Stimulated activated CD8-positive, alpha-beta memory T cell treated with anti-CD3 and anti-CD28 coated beads, Interleukin-12 subunit alpha, Interleukin-12 subunit beta, amount 100 ng/mL, for 1 hour (primary cell): ENCODE data around the gene TSPAN13.

Experiments used
- DNase-seq: peaks from one replicate; pipeline ENCODE4 v3.0.0-alpha.2; 2020; ENCODE audit warnings: low read depth

Gene TSPAN13

GRCh38 chr7:16753102-16753931, at the start of gene TSPAN13:
Gene TSPAN13, plus strand, starts transcription at chr7:16753755. Its CDS starts 213 bp downstream, at chr7:16753968.
- DNase-seq, result peak; percentile 11

- no peak for DNase-seq
Observed at GRCh38 chr7:16708511-16708910, 45.0 kb upstream of the TSPAN13 start.

- DNase-seq, result no peak
Observed at GRCh38 chr7:16708980-16709379, 44.6 kb upstream of the TSPAN13 start.

- DNase-seq, result no peak
Observed at GRCh38 chr7:16710651-16711050, 42.9 kb upstream of the TSPAN13 start.

- DNase-seq, result no peak
Observed at GRCh38 chr7:16711730-16712129, 41.8 kb upstream of the TSPAN13 start.

- no peak for DNase-seq
Observed at GRCh38 chr7:16712916-16713315, 40.6 kb upstream of the TSPAN13 start.

GRCh38 chr7:16715928-16716327, 37.6 kb upstream of the TSPAN13 start:
- DNase-seq, result no peak

- no peak for DNase-seq
Observed at GRCh38 chr7:16718111-16718656, 35.4 kb upstream of the TSPAN13 start.

- DNase-seq, result no peak
Observed at GRCh38 chr7:16719699-16720098, 33.9 kb upstream of the TSPAN13 start.

- DNase-seq, result no peak
Observed at GRCh38 chr7:16721541-16721940, 32.0 kb upstream of the TSPAN13 start.

- DNase-seq, result no peak
Observed at GRCh38 chr7:16724344-16724743, 29.2 kb upstream of the TSPAN13 start.

GRCh38 chr7:16726189-16726588, 27.4 kb upstream of the TSPAN13 start:
- DNase-seq, result no peak

GRCh38 chr7:16727736-16728135, 25.8 kb upstream of the TSPAN13 start:
- no peak for DNase-seq

- DNase-seq, result no peak
Observed at GRCh38 chr7:16728811-16729210, 24.7 kb upstream of the TSPAN13 start.

GRCh38 chr7:16729541-16729940, 24.0 kb upstream of the TSPAN13 start:
- no peak for DNase-seq

GRCh38 chr7:16730937-16731336, 22.6 kb upstream of the TSPAN13 start:
- no peak for DNase-seq

GRCh38 chr7:16732828-16733227, 20.7 kb upstream of the TSPAN13 start:
- no peak for DNase-seq

- DNase-seq, result no peak
Observed at GRCh38 chr7:16734148-16734726, 19.3 kb upstream of the TSPAN13 start.

GRCh38 chr7:16735020-16735419, 18.5 kb upstream of the TSPAN13 start:
- DNase-seq, result no peak

- DNase-seq, result no peak
Observed at GRCh38 chr7:16738011-16738688, 15.4 kb upstream of the TSPAN13 start.

GRCh38 chr7:16739863-16740622, 13.5 kb upstream of the TSPAN13 start:
- DNase-seq, result no peak

GRCh38 chr7:16740623-16740953, 13.0 kb upstream of the TSPAN13 start:
- no peak for DNase-seq
